Fibroblast of lung (primary cell): ENCODE measurements around the gene LLCFC1.

Source experiments
- CTCF ChIP-seq, 2 donors: IDR thresholded peaks in 1 of 2; conservative IDR thresholded peaks in 1 of 2; 1 replicate in 1 of 2; 2 replicates in 1 of 2; pipeline ENCODE4 v1.5.1; 2011 to 2012; ENCODE audit warnings: low read length in 2 of 2, control low read depth in 1 of 2, inconsistent platforms in 1 of 2, low read depth in 1 of 2, mild to moderate bottlenecking in 1 of 2
- EZH2 ChIP-seq: IDR thresholded peaks from 2 replicates; pipeline ENCODE4 v1.5.1; 2012; ENCODE audit warnings: low read length, control low read depth, mild to moderate bottlenecking; ENCODE audit errors: missing control alignments

DNA sequence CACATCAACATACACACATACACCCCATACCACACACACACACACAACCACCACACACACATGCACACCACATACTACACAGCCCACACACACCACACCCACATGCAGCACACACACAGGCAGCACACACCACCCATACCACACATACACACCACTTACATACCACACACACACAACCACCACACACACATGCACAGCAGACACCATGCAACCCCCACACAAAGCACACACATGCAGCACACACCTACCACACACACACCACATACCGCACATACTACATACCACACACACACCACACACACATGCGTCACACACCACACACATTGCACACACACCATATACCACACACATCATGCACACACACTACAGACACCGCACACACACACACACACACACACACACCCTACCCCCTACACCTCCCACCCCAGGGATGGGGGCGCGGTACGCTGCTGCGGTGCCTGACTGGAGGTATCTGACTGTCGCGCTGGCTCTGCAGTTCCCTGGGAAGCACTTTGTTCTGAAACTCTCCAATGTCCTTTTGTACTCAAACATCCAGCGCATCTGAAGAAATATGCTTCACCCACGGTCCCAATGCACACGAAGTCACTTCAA lies 48.3 kb upstream of the LLCFC1 start:
- TF ChIP-seq CTCF (conservative IDR thresholded peaks at IDR 0.05 in 1 of 2, IDR thresholded peaks at IDR 0.05 in 1 of 2; ENCODE audit: low read depth in 1 of 2, low read length in 2 of 2): no peak
- no peak for TF ChIP-seq EZH2
